Measurements from ENCODE around the gene FGF11.

Gene FGF11

GRCh38 chr17:7404737-7405349, 34.5 kb upstream of the FGF11 start:
- DNase-seq: peak in 1 of 2 experiments; percentile 92
- no peak for TF ChIP-seq GATA1 (IDR thresholded peaks at IDR 0.05; ENCODE audit: low read depth, low read length)
- no peak for TF ChIP-seq POLR2A (IDR thresholded peaks at IDR 0.05; ENCODE audit: low read length)

GRCh38 chr17:7405350-7406234, 33.7 kb upstream of the FGF11 start:
- no peak for DNase-seq
- no peak for TF ChIP-seq GATA1 (IDR thresholded peaks at IDR 0.05; ENCODE audit: low read depth, low read length)
- TF ChIP-seq POLR2A (IDR thresholded peaks at IDR 0.05; ENCODE audit: low read length): no peak

- TF ChIP-seq GATA1 (IDR thresholded peaks at IDR 0.05; ENCODE audit: low read depth, low read length): no peak
- no peak for TF ChIP-seq POLR2A (IDR thresholded peaks at IDR 0.05; ENCODE audit: low read length)
- no peak for DNase-seq
Observed at GRCh38 chr17:7406235-7406825, 33.0 kb upstream of the FGF11 start.

- DNase-seq: no peak
- no peak for TF ChIP-seq POLR2A (IDR thresholded peaks at IDR 0.05; ENCODE audit: low read length)
- no peak for TF ChIP-seq GATA1 (IDR thresholded peaks at IDR 0.05; ENCODE audit: low read depth, low read length)
Observed at GRCh38 chr17:7407082-7407481, 32.2 kb upstream of the FGF11 start.

- no peak for DNase-seq
- no peak for TF ChIP-seq GATA1 (IDR thresholded peaks at IDR 0.05; ENCODE audit: low read depth, low read length)
- TF ChIP-seq POLR2A (IDR thresholded peaks at IDR 0.05; ENCODE audit: low read length): no peak
Observed at GRCh38 chr17:7407485-7408251, 31.6 kb upstream of the FGF11 start, which contains the start of gene NLGN2. TSS of gene NLGN2 (plus strand) at chr17:7407845. CDS start at chr17:7408256, 411 bp downstream.

- TF ChIP-seq GATA1 (IDR thresholded peaks at IDR 0.05; ENCODE audit: low read depth, low read length) (no peak), POLR2A (IDR thresholded peaks at IDR 0.05; ENCODE audit: low read length) (no peak)
- DNase-seq: no peak
Observed at GRCh38 chr17:7408252-7408727, 31.0 kb upstream of the FGF11 start.

GRCh38 chr17:7408863-7409262, 30.4 kb upstream of the FGF11 start:
- no peak for DNase-seq
- TF ChIP-seq GATA1 (IDR thresholded peaks at IDR 0.05; ENCODE audit: low read depth, low read length) (no peak), POLR2A (IDR thresholded peaks at IDR 0.05; ENCODE audit: low read length) (no peak)

GRCh38 chr17:7409716-7410115, 29.6 kb upstream of the FGF11 start:
- TF ChIP-seq GATA1 (IDR thresholded peaks at IDR 0.05; ENCODE audit: low read depth, low read length): no peak
- no peak for TF ChIP-seq POLR2A (IDR thresholded peaks at IDR 0.05; ENCODE audit: low read length)

GRCh38 chr17:7410634-7411426, 28.5 kb upstream of the FGF11 start:
- no peak for TF ChIP-seq GATA1 (IDR thresholded peaks at IDR 0.05; ENCODE audit: low read depth, low read length)
- TF ChIP-seq POLR2A (IDR thresholded peaks at IDR 0.05; ENCODE audit: low read length): no peak
- DNase-seq: no peak

More at GRCh38 chr17:7409716-7410115, 29.6 kb upstream of the FGF11 start:
- DNase-seq: no peak

- TF ChIP-seq POLR2A (IDR thresholded peaks at IDR 0.05; ENCODE audit: low read length) (no peak), GATA1 (IDR thresholded peaks at IDR 0.05; ENCODE audit: low read depth, low read length) (no peak)
- no peak for DNase-seq
Observed at GRCh38 chr17:7411427-7411750, 27.9 kb upstream of the FGF11 start.

GRCh38 chr17:7413346-7413985, 25.8 kb upstream of the FGF11 start:
- no peak for TF ChIP-seq POLR2A (IDR thresholded peaks at IDR 0.05; ENCODE audit: low read length)
- no peak for TF ChIP-seq GATA1 (IDR thresholded peaks at IDR 0.05; ENCODE audit: low read depth, low read length)
- no peak for DNase-seq

- TF ChIP-seq GATA1 (IDR thresholded peaks at IDR 0.05; ENCODE audit: low read depth, low read length) (no peak), POLR2A (IDR thresholded peaks at IDR 0.05; ENCODE audit: low read length) (no peak)
- DNase-seq: no peak
Observed at GRCh38 chr17:7414837-7415236, 24.5 kb upstream of the FGF11 start.

Data from erythroblast (primary cell).